Colonic mucosa (tissue), 4 donors: ENCODE results near the gene AHCTF1. TPM values are rescaled to one million over a fixed set of nuclear protein-coding genes. Genes with fewer than 3 reads are reported as not detected.

Experiments used
- DNase-seq: peaks from one replicate; pipeline ENCODE4 v3.0.0-alpha.2; 2020
- H3K27ac ChIP-seq: fragments of 200-600 bp; one replicate; pipeline ENCODE4 v1.8.0; 2021
- H3K27me3 ChIP-seq: fragments of 200-600 bp; one replicate; pipeline ENCODE4 v1.8.0; 2021
- H3K36me3 ChIP-seq: fragments of 200-600 bp; one replicate; pipeline ENCODE4 v1.8.0; 2021
- H3K4me1 ChIP-seq: fragments of 200-600 bp; one replicate; pipeline ENCODE4 v1.8.0; 2021; ENCODE audit warnings: mild to moderate bottlenecking
- H3K4me3 ChIP-seq: fragments of 200-600 bp; one replicate; pipeline ENCODE4 v1.8.0; 2021
- H3K9ac ChIP-seq, 2 donors: one replicate each; pipeline ENCODE4 v1.7.0; 2013; ENCODE audit warnings: control low read depth in 2 of 2, low read depth in 2 of 2, low read length in 2 of 2
- H3K9me3 ChIP-seq: fragments of 200-600 bp; one replicate; pipeline ENCODE4 v1.8.0; 2021
- intact Hi-C: fragments of 100-400 bp; cut with DNase I; formaldehyde crosslinking; loops from one replicate; pipeline ENCODE4 v1.14.1; 2022
- total RNA-seq, 2 donors: library from RNA; stranded (reverse); fragmentation: NEBNext Ultra II Directional in 1 of 2; extraction: Animal tissue kit (Norgen Biotek cat#: 25700) in 1 of 2; gene quantifications; one replicate each; pipeline ENCODE4 v1.2.1, GENCODE V29; 2021
- TF ChIP-seq, protein P1 (sequence below): fragments of 200-600 bp; IDR thresholded peaks from one replicate; pipeline ENCODE4 v1.8.0; 2022; ENCODE audit warnings: antibody characterized with exemption, mild to moderate bottlenecking
- donor health status: healthy.
- donor health status: DM: no; HTN: no; CAD: no.
- donor health status: DM: no; HTN: no; CAD: no.

Gene AHCTF1
- total RNA-seq, 2 donors from 2014 or later: 22.8 to 24.5 TPM

DNA sequence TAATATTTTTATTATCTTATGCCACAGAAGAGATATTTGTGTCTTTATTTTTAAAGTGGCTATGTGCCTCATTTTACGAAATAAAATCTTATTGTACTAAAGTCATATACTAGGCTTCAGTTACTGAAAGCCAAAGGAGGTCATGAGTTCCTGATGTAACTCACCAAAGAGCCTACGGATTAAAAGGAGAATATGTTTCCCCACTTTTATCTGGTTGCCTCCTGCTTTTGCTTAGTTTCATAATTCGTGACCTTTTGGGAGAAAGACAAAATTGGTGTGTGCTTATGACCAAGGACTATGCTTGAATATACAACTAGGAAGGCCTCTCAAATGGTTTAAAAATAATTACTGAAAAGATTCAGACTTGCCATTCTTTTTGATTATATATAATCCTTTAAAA is 18.2 kb upstream of the AHCTF1 start:
- intact Hi-C loops: no loop called here
- DNase-seq: no peak
- Histone ChIP-seq H3K4me3 (no peak overlapping the region), H3K4me1 (no peaks in the 10 kb centered on the region), H3K27me3 (no peaks in the 10 kb centered on the region), H3K9me3 (no peaks in the 10 kb centered on the region), H3K27ac (no peak overlapping the region), H3K9ac (no peak overlapping the region), H3K36me3 (no peaks in the 10 kb centered on the region)
- TF ChIP-seq, protein P1, sequence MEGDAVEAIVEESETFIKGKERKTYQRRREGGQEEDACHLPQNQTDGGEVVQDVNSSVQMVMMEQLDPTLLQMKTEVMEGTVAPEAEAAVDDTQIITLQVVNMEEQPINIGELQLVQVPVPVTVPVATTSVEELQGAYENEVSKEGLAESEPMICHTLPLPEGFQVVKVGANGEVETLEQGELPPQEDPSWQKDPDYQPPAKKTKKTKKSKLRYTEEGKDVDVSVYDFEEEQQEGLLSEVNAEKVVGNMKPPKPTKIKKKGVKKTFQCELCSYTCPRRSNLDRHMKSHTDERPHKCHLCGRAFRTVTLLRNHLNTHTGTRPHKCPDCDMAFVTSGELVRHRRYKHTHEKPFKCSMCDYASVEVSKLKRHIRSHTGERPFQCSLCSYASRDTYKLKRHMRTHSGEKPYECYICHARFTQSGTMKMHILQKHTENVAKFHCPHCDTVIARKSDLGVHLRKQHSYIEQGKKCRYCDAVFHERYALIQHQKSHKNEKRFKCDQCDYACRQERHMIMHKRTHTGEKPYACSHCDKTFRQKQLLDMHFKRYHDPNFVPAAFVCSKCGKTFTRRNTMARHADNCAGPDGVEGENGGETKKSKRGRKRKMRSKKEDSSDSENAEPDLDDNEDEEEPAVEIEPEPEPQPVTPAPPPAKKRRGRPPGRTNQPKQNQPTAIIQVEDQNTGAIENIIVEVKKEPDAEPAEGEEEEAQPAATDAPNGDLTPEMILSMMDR: no peak

DNA sequence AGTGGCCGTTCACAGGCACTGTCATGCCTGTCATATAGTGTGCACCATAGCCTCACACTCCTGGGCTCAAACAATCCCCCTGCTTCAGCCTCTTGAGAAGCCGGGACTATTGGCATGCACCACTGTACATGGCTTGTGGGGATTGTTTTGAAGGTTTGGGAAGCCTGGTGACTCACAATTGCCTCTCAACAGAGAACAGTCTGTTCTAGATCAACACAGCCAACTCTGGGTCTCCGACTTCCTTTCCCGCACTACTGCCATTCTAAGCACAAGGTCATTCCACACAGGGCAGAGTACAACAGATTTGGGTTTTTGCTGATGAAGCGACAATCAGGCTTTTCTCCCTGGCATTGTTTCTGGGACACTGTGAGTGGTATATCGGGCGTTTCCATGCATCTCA is 15.5 kb upstream of the AHCTF1 start:
- Histone ChIP-seq H3K9ac (no peak overlapping the region), H3K9me3 (no peaks in the 10 kb centered on the region), H3K4me1 (no peaks in the 10 kb centered on the region), H3K4me3 (no peak overlapping the region), H3K27ac (no peak overlapping the region), H3K27me3 (no peaks in the 10 kb centered on the region), H3K36me3 (no peaks in the 10 kb centered on the region)
- intact Hi-C loops: no loop called here
- TF ChIP-seq, protein P1: no peak
- peak; percentile 24 for DNase-seq

DNA sequence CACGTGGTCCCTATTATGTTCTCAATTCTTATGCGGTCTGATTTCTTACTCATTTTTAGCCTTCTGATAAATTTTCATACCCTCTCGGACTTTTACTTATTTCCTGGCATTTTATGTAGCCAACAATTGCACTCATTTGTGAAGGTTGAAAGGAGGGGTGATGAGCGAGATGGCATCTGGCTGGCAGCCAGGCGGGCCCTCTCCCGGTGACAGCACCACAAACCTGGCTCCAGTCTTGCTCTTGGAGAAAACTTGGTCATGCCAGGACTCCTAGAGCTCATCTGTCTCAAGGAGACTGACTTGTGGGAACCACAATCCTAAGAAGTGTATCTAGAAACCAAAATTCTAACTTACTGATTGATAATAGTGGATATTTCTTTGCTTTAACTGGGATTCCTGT is 14.6 kb upstream of the AHCTF1 start:
- no peak overlapping the region for H3K27ac ChIP-seq
- TF ChIP-seq, protein P1: no peak
- no peak overlapping the region for H3K9ac ChIP-seq
- H3K4me3 ChIP-seq: no peak overlapping the region
- no peaks in the 10 kb centered on the region for H3K36me3 ChIP-seq
- intact Hi-C loops: no loop called here
- no peak for DNase-seq
- H3K4me1 ChIP-seq: no peaks in the 10 kb centered on the region
- H3K9me3 ChIP-seq: no peaks in the 10 kb centered on the region
- H3K27me3 ChIP-seq: no peaks in the 10 kb centered on the region

DNA sequence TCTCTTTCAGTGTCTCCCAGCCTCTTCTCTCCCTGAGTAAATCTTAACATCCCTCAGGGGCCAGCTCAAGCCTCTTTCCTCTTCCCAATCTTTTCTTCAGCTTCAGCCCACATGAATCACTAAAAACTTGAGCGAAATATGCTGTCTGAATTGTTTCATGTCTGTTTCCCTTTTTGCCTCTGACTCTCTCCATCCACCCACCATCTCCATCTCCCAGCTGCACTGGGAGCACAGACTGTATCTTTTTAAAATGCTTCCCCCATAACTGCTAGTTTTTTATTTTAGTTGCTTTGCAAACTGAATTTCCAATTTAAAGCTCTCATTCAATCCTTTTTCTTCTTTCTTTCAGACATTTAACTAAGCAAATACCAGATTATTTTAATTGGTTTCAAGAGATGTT is 3.0 kb upstream of the AHCTF1 start:
- no peaks in the 10 kb centered on the region for H3K36me3 ChIP-seq
- H3K9me3 ChIP-seq: no peaks in the 10 kb centered on the region
- no peak overlapping the region for H3K4me3 ChIP-seq
- intact Hi-C loops: no loop called here
- TF ChIP-seq, protein P1: no peak
- no peak overlapping the region for H3K27ac ChIP-seq
- no peak overlapping the region for H3K9ac ChIP-seq
- H3K4me1 ChIP-seq: peaks cover 5% of the 10 kb centered on the region
- no peaks in the 10 kb centered on the region for H3K27me3 ChIP-seq
- no peak for DNase-seq

DNA sequence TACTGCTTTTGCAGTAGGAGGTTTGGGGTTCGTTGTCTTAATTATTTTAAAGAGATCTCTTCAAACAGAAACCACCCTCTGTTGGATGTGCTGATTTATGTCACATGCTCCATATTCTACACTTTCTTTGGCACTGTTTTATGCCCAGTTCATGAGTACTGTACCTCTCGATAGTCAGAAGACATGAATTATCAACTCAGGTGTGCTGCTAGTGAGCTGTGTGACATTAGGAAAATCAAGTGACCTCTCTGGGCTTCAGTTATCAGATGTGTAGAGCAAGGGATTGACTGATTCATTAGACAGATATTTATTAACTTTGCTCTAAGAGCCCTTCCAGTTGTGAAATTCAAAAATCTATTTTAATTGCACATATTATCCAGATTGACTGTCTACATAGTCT is 2.1 kb upstream of the AHCTF1 start:
- intact Hi-C loops: no loop called here
- Histone ChIP-seq H3K9ac (no peak overlapping the region), H3K4me1 (peaks cover 5% of the 10 kb centered on the region), H3K9me3 (no peaks in the 10 kb centered on the region), H3K36me3 (no peaks in the 10 kb centered on the region), H3K27ac (no peak overlapping the region), H3K4me3 (no peak overlapping the region), H3K27me3 (no peaks in the 10 kb centered on the region)
- TF ChIP-seq, protein P1: no peak
- DNase-seq: no peak

DNA sequence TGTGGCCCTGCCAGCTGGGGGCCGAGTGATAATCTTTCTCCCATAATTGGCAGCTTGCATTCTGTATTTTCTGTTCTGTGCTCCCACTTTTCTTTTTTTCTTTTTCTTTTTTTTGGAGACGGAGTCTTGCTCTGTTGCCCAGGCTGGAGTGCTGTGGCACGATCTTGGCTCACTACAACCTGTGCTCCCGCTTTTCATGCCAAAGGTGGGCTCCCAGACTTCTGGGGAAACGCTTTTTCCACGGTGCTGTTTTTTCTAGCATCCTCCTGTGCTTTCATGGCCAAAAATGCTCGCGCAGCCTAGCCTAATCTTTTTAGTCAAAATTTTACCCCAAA is 585 bp upstream of the AHCTF1 start:
- TF ChIP-seq, protein P1: no peak
- Histone ChIP-seq H3K4me3 (peak overlapping the region; percentile 68), H3K36me3 (no peaks in the 10 kb centered on the region), H3K27me3 (no peaks in the 10 kb centered on the region), H3K27ac (no peak overlapping the region), H3K9ac (peak overlapping the region in 1 of 2 donors; percentile 74), H3K4me1 (peaks cover 5% of the 10 kb centered on the region), H3K9me3 (no peaks in the 10 kb centered on the region)
- peak; percentile 22 for DNase-seq
- intact Hi-C loops: no loop called here
